ENCODE measurements around the gene S100A2. TPM values are rescaled to one million over a fixed set of nuclear protein-coding genes. Genes with fewer than 3 reads are reported as not detected.
A peak's percentile ranks its signal among the peaks of the same experiment; 100 is the strongest.

S100A2 gene
- total RNA-seq, 3 donors from 2014 or later: 0.33 to 5.4 TPM; not detected in 1

- no peak for TF ChIP-seq CTCF (IDR thresholded peaks at IDR 0.05)
- no peak for TF ChIP-seq POLR2A (IDR thresholded peaks at IDR 0.05)
- no peak for TF ChIP-seq POLR2AphosphoS5 (IDR thresholded peaks at IDR 0.05)
- intact Hi-C loops (cut with DNase I; ENCODE audit: low total_unique reads): no loop called here
Measured at GRCh38 chr1:153547560-153548551, 17.8 kb downstream of the S100A2 start.

GRCh38 chr1:153546796-153547559 lies 18.7 kb downstream of the S100A2 start:
- Histone ChIP-seq H3K36me3 (no peaks in the 10 kb centered on the region), H3K27ac (peak overlapping the region; percentile 89 to 94), H3K4me3 (peak overlapping the region in 2 of 3 donors; percentile 56 to 62), H3K9me3 (no peaks in the 10 kb centered on the region), H3K27me3 (no peaks in the 10 kb centered on the region), H3K4me1 (peaks cover 11 to 42% of the 10 kb centered on the region in 2 donors)
- intact Hi-C loops (cut with DNase I; ENCODE audit: low total_unique reads): no loop called here
- TF ChIP-seq CTCF (IDR thresholded peaks at IDR 0.05): no peak
- TF ChIP-seq POLR2AphosphoS5 (IDR thresholded peaks at IDR 0.05): no peak
- no peak for TF ChIP-seq POLR2A (IDR thresholded peaks at IDR 0.05)
- no peak for DNase-seq (ENCODE audit: low spot score in 2 of 2)

More at GRCh38 chr1:153547560-153548551, 17.8 kb downstream of the S100A2 start:
- no peak for DNase-seq (ENCODE audit: low spot score in 2 of 2)
- no peaks in the 10 kb centered on the region for H3K36me3 ChIP-seq
- peaks cover 11 to 42% of the 10 kb centered on the region in 2 donors for H3K4me1 ChIP-seq
- H3K9me3 ChIP-seq: no peaks in the 10 kb centered on the region
- no peak overlapping the region for H3K4me3 ChIP-seq
- H3K27me3 ChIP-seq: no peaks in the 10 kb centered on the region
- H3K27ac ChIP-seq: peak overlapping the region; percentile 89 to 94

DNA sequence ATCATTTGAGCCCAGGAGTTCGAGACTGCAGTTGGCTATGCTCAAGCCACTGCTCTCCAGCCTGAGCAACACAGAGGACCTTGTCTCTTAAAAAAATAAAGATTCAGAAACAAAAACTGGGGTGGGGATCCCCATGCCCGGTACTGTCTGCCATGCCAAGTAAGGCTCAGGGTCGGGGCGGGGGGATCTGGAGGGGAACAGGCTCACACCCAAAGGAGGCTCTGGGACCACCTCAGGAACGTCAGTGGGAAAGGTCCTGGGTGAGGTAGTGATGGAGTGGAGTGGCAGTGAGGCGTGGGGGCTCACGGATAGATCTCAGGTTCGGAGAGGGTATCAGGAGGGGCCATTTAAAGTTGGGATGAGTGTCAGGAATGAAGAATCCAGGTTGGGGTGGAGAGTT lies 19.3 kb downstream of the S100A2 start:
- no peak for TF ChIP-seq CTCF (IDR thresholded peaks at IDR 0.05)
- TF ChIP-seq POLR2A (IDR thresholded peaks at IDR 0.05): no peak
- no peak for TF ChIP-seq POLR2AphosphoS5 (IDR thresholded peaks at IDR 0.05)
- intact Hi-C loops (cut with DNase I; ENCODE audit: low total_unique reads): no loop called here
- no peak for DNase-seq (ENCODE audit: low spot score in 2 of 2)
- H3K4me1 ChIP-seq: peaks cover 11 to 42% of the 10 kb centered on the region in 2 donors
- H3K36me3 ChIP-seq: no peaks in the 10 kb centered on the region
- H3K9me3 ChIP-seq: no peaks in the 10 kb centered on the region
- peak overlapping the region; percentile 89 to 94 for H3K27ac ChIP-seq
- H3K4me3 ChIP-seq: peak overlapping the region; percentile 37 to 62 (median 56)
- H3K27me3 ChIP-seq: no peaks in the 10 kb centered on the region

DNA sequence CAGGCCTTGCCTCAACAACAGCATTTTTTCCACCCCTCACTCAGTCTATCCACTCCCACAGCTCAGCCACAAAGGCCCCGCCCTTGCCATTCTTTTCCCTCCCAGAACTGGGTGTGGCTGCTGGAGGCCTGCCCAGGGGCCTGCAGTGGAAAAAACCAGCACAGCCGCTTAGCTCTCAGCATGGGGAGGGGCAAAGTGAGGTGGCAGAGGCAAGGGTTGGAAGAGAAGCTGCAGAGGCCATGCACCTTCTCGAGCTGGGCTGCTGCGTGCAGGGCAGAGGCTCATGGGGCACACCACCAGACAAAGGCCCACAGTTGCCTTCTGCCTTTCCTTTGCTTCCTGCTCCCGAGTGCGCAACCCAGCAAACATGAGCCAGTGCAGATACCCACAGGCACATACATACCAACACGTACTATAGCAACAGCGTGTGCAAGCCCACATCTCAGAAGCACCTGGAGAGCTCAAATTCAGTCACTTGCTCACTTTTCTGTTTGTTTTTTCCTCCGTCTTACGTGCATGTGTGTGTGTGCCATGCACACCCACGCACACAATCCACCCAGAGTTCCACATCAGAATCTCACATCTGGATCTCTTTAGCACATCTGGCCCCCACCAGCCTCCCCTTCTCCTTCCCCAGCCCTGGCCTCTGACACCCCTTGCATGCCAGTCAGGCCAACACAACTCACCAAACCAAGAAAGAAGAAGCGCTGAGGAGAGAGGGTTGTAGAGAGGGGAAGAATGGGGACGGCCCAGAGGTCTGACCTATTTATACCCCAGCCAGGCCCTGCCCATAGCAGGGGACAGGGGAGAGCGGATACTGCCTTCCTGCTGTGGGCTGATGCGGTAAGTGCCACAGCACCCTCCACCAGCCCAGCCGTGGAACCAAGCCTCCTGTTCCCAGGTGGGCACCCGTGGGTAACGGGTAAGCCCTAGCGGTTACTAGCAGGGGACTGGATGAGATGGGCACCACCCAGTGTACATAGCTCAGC lies 20.3 kb downstream of the S100A2 start, which contains the start of gene S100A4:
TSS of gene S100A4 (minus strand) at position 740 of the 989 bp plus-strand sequence. CDS start 1,012 bp downstream, outside the sequence.
- Histone ChIP-seq H3K36me3 (no peaks in the 10 kb centered on the region), H3K9me3 (no peaks in the 10 kb centered on the region), H3K27me3 (no peaks in the 10 kb centered on the region), H3K27ac (peak within 1 kb of the TSS; percentile 89 to 94), H3K4me3 (peak within 1 kb of the TSS; percentile 37 to 62 (median 56)), H3K4me1 (peaks cover 11 to 47% of the 10 kb centered on the region in 2 donors)
- intact Hi-C loops (cut with DNase I; ENCODE audit: low total_unique reads): no loop called here
- DNase-seq (ENCODE audit: low spot score in 2 of 2): peak; percentile 92
- TF ChIP-seq POLR2AphosphoS5 (IDR thresholded peaks at IDR 0.05) (peak in 2 of 3 donors; percentile 53 to 59), CTCF (IDR thresholded peaks at IDR 0.05) (no peak)
